HepG2 (cell line): Measurements from ENCODE around the gene SLC6A7. TPM values are rescaled to one million over a fixed set of nuclear protein-coding genes. Genes with fewer than 3 reads are reported as not detected.
A peak's percentile ranks its signal among the peaks of the same experiment; 100 is the strongest.

Experiments used
- ARHGAP35 ChIP-seq: sonication (generic); formaldehyde crosslinking; IDR thresholded peaks from 2 replicates; pipeline ENCODE4 v1.9.0; 2022; ENCODE audit warnings: mild to moderate bottlenecking, inconsistent platforms, moderate library complexity, missing genetic modification reagents, borderline replicate concordance
- IKZF5 ChIP-seq: IDR thresholded peaks from 2 replicates; pipeline ENCODE4 v1.6.1; 2018; ENCODE audit warnings: missing genetic modification reagents, mild to moderate bottlenecking, missing compliant biosample characterization
- IRF2 ChIP-seq: IDR thresholded peaks from 2 replicates; pipeline ENCODE4 v1.6.1; 2018; ENCODE audit warnings: missing genetic modification reagents, missing compliant biosample characterization
- MTF1 ChIP-seq: sonication (generic); formaldehyde crosslinking; IDR thresholded peaks from 2 replicates; pipeline ENCODE4 v1.5.0; 2020; ENCODE audit warnings: missing genetic modification reagents
- REST ChIP-seq, 2 experiments: IDR thresholded peaks; 2 replicates each; pipeline ENCODE4 v1.6.1; 2011 to 2012; ENCODE audit warnings: low read length in 2 of 2, borderline replicate concordance in 1 of 2, low read depth in 1 of 2, mild to moderate bottlenecking in 1 of 2, moderate library complexity in 1 of 2
- SMYD3 ChIP-seq: sonication (generic); formaldehyde crosslinking; IDR thresholded peaks from 2 replicates; pipeline ENCODE4 v1.8.1; 2023; ENCODE audit warnings: mild to moderate bottlenecking, missing genetic modification reagents
- ZNF10 ChIP-seq: sonication (generic); formaldehyde crosslinking; IDR thresholded peaks from 2 replicates; pipeline ENCODE4 v1.4.0; 2020; ENCODE audit warnings: mild to moderate bottlenecking, low read depth, missing genetic modification reagents, borderline replicate concordance
- ZNF350 ChIP-seq: sonication (generic); formaldehyde crosslinking; IDR thresholded peaks from 2 replicates; pipeline ENCODE4 v1.4.0; 2020; ENCODE audit warnings: mild to moderate bottlenecking, low read depth, missing genetic modification reagents, borderline replicate concordance
- ZNF556 ChIP-seq: sonication (generic); formaldehyde crosslinking; IDR thresholded peaks from 2 replicates; pipeline ENCODE4 v1.4.0; 2020; ENCODE audit warnings: mild to moderate bottlenecking, missing genetic modification reagents, borderline replicate concordance
- ZNF839 ChIP-seq: sonication (generic); formaldehyde crosslinking; IDR thresholded peaks from 2 replicates; pipeline ENCODE4 v1.4.0; 2020; ENCODE audit warnings: missing genetic modification reagents, mild to moderate bottlenecking, borderline replicate concordance
- ZNF850 ChIP-seq: sonication (generic); formaldehyde crosslinking; conservative IDR thresholded peaks from 2 replicates; pipeline ENCODE4 v1.9.0; 2021; ENCODE audit warnings: mild to moderate bottlenecking, missing genetic modification reagents
- polyA plus RNA-seq, 8 experiments: library from polyadenylated mRNA; depleted of rRNA in 3 of 8; stranded (reverse) in 7 of 8; unstranded in 1 of 8; fragments of >200 nt; fragmentation: Illumina TruSeq in 4 of 8; extraction: Trizol in 4 of 8; gene quantifications; 2 replicates each; pipeline versions ENCODE4 v1.2.1 to v1.2.3, GENCODE V29; 2011 to 2016; ENCODE audit warnings: low read depth in 4 of 8, missing spikeins in 1 of 8, mixed read lengths in 1 of 8; ENCODE audit not compliant: insufficient read depth in 1 of 8
- total RNA-seq, 5 experiments: library from RNA; depleted of rRNA; stranded (reverse); fragments of >200 nt; fragmentation: Illumina TruSeq; extraction: Trizol; gene quantifications; 2 replicates each; pipeline ENCODE4 v1.2.3, GENCODE V29; 2016; ENCODE audit warnings: low read depth in 1 of 5
- TF ChIP-seq, protein P1 (sequence below), 2 experiments: sonication (generic) in 1 of 2; formaldehyde crosslinking in 1 of 2; IDR thresholded peaks; 2 replicates each; pipeline versions ENCODE4 v1.4.0 to v1.6.1; 2018 to 2020; ENCODE audit warnings: missing genetic modification reagents in 2 of 2, borderline replicate concordance in 1 of 2, low read depth in 1 of 2, mild to moderate bottlenecking in 1 of 2, missing biosample characterization in 1 of 2
- TF ChIP-seq, protein P2 (sequence below): sonication (generic); formaldehyde crosslinking; conservative IDR thresholded peaks from 2 replicates; pipeline ENCODE4 v1.5.0; 2020; ENCODE audit warnings: missing genetic modification reagents
- TF ChIP-seq, protein P3 (sequence below): sonication (generic); formaldehyde crosslinking; conservative IDR thresholded peaks from 2 replicates; pipeline ENCODE4 v1.8.0; 2022; ENCODE audit warnings: mild to moderate bottlenecking, moderate library complexity, missing genetic modification reagents

The SLC6A7 gene
- total and polyA plus RNA-seq, 2 of the 13 experiments (the other 11 are each of a cell fraction or from before 2014, with no cell fraction given), result not detected

DNA sequence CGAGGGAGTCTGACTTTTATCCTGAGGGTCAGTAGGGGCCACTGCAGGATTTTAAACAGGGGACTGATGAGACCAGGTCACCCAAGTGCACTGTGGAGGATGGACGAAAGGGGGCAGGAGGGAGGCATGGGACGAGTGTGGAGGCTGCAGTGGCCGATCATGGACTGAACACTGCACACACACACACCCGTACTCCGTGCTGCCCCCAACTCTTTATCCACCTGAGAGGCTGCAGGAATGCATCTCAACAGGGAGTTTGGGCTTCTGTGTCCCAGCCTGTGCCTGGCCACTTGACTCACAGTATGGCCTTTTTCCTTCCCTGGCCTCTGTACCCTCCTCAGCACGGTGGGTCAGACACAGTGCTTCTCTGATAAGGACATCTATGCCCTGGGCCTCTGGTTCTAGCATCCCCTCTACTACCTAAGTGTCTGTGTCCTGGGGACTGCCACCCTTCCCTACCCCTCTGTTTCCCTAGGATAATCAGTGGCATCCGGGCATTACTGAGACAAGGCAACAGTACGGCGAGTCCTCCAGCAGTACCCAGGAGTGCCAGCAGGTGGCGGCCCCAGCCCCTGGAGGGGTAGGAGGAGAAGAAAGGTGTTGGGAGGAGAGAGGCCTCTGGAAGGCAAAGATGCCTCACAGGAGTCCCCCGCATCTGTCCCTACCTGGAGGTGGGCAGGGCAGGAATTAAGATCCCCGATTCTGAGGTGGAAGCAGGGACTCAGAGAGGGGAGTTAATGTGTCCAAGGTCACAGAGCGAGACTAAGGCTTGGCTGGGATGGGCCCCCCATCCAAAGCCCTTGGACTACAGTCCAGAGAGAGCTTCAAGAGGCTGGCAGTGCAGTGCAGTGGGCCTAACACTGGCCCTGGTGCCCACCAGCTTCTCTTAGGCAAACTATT, 28.4 kb upstream of the SLC6A7 start (continued):
- TF ChIP-seq IKZF5 (CRISPR knock-in tag), result no peak
- TF ChIP-seq ZNF850, result no peak
- TF ChIP-seq ZNF556, result peak; percentile 25; the same call in 1 of the 2 replicates
- no peak for TF ChIP-seq ZNF839
- TF ChIP-seq MTF1 (CRISPR knock-in tag), result no peak
- TF ChIP-seq, protein P1, sequence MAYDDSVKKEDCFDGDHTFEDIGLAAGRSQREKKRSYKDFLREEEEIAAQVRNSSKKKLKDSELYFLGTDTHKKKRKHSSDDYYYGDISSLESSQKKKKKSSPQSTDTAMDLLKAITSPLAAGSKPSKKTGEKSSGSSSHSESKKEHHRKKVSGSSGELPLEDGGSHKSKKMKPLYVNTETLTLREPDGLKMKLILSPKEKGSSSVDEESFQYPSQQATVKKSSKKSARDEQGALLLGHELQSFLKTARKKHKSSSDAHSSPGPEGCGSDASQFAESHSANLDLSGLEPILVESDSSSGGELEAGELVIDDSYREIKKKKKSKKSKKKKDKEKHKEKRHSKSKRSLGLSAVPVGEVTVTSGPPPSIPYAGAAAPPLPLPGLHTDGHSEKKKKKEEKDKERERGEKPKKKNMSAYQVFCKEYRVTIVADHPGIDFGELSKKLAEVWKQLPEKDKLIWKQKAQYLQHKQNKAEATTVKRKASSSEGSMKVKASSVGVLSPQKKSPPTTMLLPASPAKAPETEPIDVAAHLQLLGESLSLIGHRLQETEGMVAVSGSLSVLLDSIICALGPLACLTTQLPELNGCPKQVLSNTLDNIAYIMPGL (CRISPR knock-in tag; IDR thresholded peaks at IDR 0.05; ENCODE audit: borderline replicate concordance in 1 of 2, low read depth in 1 of 2), result peak; percentile 45 to 71; a peak in 3 of 4 replicates
- TF ChIP-seq REST (IDR thresholded peaks at IDR 0.05; ENCODE audit: borderline replicate concordance in 1 of 2, low read depth in 1 of 2, low read length in 2 of 2), result no peak
- no peak for TF ChIP-seq SMYD3
- TF ChIP-seq ZNF350 (CRISPR knock-in tag), result 0 out of 2 replicates have a peak, but pooled peaks have one; percentile 35
- TF ChIP-seq, protein P2, sequence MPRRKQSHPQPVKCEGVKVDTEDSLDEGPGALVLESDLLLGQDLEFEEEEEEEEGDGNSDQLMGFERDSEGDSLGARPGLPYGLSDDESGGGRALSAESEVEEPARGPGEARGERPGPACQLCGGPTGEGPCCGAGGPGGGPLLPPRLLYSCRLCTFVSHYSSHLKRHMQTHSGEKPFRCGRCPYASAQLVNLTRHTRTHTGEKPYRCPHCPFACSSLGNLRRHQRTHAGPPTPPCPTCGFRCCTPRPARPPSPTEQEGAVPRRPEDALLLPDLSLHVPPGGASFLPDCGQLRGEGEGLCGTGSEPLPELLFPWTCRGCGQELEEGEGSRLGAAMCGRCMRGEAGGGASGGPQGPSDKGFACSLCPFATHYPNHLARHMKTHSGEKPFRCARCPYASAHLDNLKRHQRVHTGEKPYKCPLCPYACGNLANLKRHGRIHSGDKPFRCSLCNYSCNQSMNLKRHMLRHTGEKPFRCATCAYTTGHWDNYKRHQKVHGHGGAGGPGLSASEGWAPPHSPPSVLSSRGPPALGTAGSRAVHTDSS (CRISPR knock-in tag), result no peak
- TF ChIP-seq ARHGAP35 (CRISPR knock-in tag), result no peak
- TF ChIP-seq ZNF10 (CRISPR knock-in tag), result no peak
- TF ChIP-seq IRF2, result 0 out of 2 replicates have a peak, but pooled peaks have one; percentile 9
- TF ChIP-seq, protein P3, sequence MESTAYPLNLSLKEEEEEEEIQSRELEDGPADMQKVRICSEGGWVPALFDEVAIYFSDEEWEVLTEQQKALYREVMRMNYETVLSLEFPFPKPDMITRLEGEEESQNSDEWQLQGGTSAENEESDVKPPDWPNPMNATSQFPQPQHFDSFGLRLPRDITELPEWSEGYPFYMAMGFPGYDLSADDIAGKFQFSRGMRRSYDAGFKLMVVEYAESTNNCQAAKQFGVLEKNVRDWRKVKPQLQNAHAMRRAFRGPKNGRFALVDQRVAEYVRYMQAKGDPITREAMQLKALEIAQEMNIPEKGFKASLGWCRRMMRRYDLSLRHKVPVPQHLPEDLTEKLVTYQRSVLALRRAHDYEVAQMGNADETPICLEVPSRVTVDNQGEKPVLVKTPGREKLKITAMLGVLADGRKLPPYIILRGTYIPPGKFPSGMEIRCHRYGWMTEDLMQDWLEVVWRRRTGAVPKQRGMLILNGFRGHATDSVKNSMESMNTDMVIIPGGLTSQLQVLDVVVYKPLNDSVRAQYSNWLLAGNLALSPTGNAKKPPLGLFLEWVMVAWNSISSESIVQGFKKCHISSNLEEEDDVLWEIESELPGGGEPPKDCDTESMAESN (CRISPR knock-in tag), result no peak
